GM18951 (cell line): ENCODE data around the gene CCR2.

Experiments
- POLR2A ChIP-seq: IDR thresholded peaks from 4 replicates; pipeline ENCODE4 v1.6.1; 2011; ENCODE audit warnings: mild to moderate bottlenecking; ENCODE audit not compliant: insufficient read length, insufficient read depth; ENCODE audit errors: extremely low read depth
- in situ Hi-C: fragments of 300-500 bp; cut with MboI; formaldehyde crosslinking; loops from one replicate; pipeline ENCODE4 v1.12.0; 2022; ENCODE audit warnings: low sequenced_read_pairs, mixed read lengths, inconsistent platforms; ENCODE audit not compliant: unreplicated experiment

Gene CCR2

GRCh38 chr3:46360907-46361306 lies 7.0 kb downstream of the CCR2 start:
- no peak for TF ChIP-seq POLR2A
- in situ Hi-C loops: no loop called here

DNA sequence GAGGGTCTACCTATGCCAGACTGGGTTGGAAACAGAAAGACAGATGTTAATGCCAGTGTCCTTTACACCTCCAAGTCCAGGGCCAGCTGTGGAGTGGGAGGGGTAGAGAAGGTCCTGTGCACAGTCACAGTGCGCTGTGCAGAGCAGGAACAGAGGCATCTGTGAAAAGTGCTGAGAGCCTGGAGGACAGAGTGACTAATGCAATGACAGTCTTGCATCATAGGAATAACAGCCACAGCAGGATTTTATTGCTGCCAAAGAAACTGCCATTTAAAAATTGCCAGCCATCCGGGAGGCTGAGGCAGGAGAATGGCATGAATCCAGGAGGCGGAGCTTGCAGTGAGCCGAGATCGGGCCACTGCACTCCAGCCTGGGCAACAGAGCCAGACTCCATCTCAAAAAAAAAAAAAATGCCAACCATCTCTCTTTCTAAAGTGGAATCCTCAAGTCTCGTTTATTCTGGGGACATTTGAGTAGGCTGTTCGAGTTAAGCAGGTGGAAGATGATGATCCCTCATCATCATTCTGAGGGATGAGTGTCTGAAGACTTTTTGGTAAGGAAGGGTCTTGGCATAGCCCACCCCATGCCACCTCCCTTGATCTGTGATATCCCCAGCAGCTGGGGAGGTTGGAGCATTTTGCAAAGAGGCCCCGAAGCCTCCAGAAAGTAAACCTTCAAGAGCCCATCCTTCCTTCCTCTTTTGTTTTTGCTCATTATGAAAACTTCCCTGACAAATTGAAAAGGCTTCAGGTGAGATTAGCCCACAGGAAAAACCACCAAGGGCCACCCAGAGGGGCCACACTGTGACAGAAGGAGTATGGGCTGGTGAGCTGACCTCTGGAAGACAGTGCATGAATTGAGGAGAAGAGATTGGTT lies 7.7 kb downstream of the CCR2 start:
- in situ Hi-C loops: no loop called here
- TF ChIP-seq POLR2A: no peak

DNA sequence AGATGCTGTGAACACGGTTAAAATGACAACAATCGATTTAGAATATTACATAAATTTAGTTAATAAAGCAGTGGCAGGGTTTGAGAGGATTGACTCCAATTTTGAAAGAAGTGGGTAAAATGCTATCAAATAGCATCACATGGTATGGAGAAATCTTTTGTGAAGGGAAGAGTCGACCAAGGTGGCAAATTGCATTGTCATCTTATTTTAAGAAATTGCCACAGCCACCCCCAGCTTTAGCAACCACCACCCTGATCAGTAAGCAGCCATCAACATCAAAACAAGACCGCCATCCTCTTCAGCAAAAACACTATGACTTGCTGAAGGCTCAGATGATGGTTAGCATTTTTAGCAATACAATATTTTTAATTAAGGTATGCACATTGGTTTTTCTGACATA lies 11.1 kb downstream of the CCR2 start:
- no peak for TF ChIP-seq POLR2A

DNA sequence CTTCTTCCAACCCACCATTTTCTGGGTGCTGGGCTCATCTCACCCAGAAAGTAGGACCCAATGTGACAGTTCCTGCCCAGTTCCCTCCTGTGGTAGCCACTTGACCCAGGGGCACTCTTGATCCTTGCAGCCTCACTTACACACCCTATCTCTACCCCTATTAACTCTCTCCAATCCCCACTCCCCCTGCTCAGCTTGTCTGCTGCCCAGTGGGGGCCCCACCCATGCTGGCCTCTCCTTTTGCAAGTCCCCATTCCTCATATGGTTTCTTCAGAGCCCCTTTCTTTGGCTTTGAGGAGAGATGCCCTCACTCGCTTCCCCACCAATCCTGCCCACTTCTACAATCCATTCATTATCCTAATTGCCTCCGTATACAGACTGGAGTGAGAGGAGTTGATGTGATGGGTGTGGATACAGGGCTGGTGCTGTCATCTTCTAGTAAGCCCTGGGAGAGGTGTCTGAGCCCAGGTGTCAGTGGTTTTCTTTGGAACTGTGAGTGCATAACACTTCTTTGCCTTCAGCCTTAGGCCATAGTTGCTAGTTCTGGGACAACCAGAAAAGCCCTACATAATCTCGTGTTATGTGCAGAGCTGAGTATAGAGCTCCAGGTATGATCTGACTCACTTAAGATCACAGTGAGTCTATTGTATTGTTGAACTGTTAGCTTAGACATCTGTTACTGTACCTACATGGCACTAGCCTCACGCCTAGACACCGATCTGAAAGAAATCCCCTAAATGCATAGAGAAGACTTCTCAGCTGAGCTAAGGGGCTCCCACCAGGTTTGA lies 12.0 kb downstream of the CCR2 start:
- TF ChIP-seq POLR2A: no peak
- in situ Hi-C loops: no loop called here

More for the DNA sequence above, 11.1 kb downstream of the CCR2 start:
- in situ Hi-C loops: no loop called here

- TF ChIP-seq POLR2A: no peak
- in situ Hi-C loops: no loop called here
Measured at GRCh38 chr3:46367811-46368210, 13.9 kb downstream of the CCR2 start.

DNA sequence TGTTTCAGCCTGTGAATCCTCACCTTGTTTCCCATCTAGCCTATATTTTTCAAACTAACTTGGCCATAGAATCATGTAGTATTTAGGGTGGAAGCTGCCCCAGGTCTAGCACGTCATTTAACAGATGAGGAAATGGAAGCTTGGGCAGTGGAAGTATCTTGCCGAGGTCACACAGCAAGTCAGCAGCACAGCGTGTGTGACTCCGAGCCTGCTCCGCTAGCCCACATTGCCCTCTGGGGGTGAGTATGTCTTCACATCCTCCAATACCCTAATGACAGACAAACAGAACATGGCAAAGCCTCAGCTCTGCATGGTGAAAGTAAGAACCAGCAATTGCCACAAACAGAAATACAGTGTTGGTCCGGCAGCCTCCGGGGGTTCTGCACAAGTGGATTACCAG lies 14.7 kb downstream of the CCR2 start:
- TF ChIP-seq POLR2A: no peak
- in situ Hi-C loops: no loop called here

DNA sequence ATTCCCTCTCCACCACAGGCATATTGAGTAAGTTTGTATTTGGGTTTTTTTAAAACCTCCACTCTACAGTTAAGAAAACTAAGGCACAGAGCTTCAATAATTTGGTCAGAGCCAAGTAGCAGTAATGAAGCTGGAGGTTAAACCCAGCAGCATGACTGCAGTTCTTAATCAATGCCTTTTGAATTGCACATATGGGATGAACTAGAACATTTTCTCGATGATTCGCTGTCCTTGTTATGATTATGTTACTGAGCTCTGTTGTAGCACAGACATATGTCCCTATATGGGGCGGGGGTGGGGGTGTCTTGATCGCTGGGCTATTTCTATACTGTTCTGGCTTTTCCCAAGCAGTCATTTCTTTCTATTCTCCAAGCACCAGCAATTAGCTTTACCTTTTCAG lies 15.2 kb downstream of the CCR2 start:
- in situ Hi-C loops: no loop called here
- TF ChIP-seq POLR2A: no peak

GRCh38 chr3:46369675-46370132 lies 15.8 kb downstream of the CCR2 start:
- in situ Hi-C loops: loop anchor here (10.0 kb wide), 3 partner anchors 155 to 425 kb away; partner anchors contain the start of gene CXCR6

GRCh38 chr3:46370839-46371518 lies 17.1 kb downstream of the CCR2 start, which contains the start of gene CCR5:
Gene CCR5 (plus strand): TSS chr3:46370946. CDS start chr3:46372903, 1,957 bp downstream.
- in situ Hi-C loops: loop anchor here (10.0 kb wide), 3 partner anchors 156 to 426 kb away; partner anchors contain the start of gene CXCR6
- TF ChIP-seq POLR2A: no peak

More at GRCh38 chr3:46369675-46370132, 15.8 kb downstream of the CCR2 start:
- no peak for TF ChIP-seq POLR2A

DNA sequence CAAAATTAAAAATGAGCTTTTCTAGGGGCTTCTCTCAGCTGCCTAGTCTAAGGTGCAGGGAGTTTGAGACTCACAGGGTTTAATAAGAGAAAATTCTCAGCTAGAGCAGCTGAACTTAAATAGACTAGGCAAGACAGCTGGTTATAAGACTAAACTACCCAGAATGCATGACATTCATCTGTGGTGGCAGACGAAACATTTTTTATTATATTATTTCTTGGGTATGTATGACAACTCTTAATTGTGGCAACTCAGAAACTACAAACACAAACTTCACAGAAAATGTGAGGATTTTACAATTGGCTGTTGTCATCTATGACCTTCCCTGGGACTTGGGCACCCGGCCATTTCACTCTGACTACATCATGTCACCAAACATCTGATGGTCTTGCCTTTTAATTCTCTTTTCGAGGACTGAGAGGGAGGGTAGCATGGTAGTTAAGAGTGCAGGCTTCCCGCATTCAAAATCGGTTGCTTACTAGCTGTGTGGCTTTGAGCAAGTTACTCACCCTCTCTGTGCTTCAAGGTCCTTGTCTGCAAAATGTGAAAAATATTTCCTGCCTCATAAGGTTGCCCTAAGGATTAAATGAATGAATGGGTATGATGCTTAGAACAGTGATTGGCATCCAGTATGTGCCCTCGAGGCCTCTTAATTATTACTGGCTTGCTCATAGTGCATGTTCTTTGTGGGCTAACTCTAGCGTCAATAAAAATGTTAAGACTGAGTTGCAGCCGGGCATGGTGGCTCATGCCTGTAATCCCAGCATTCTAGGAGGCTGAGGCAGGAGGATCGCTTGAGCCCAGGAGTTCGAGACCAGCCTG lies 17.8 kb downstream of the CCR2 start:
- TF ChIP-seq POLR2A: no peak
- in situ Hi-C loops: loop anchor here (10.0 kb wide), 3 partner anchors 157 to 427 kb away; partner anchors contain the start of gene CXCR6

- in situ Hi-C loops: loop anchor here (10.0 kb wide), 3 partner anchors 158 to 428 kb away; partner anchors contain the start of gene CXCR6
- no peak for TF ChIP-seq POLR2A
Measured at GRCh38 chr3:46372492-46373359, 18.8 kb downstream of the CCR2 start.
